ENCODE results near the gene SYTL2.
"Not testable (repeated sequence)": the region's sequence is repeated elsewhere in the genome, so short reads cannot be mapped to it uniquely, and the experiment has no call there.

SYTL2 gene

GRCh38 chr11:85810871-85811611 is at the start of gene SYTL2:
TSS of gene SYTL2 (minus strand) at chr11:85811141. CDS start at chr11:85757725, 53,416 bp downstream.
- DNase-seq, result peak; percentile 57 to 61

GRCh38 chr11:85859541-85859940 is 48.6 kb upstream of the SYTL2 start:
- not testable (repeated sequence) for DNase-seq

GRCh38 chr11:85857098-85857497 is 46.2 kb upstream of the SYTL2 start:
- DNase-seq, result no peak

GRCh38 chr11:85855341-85855656 is 44.4 kb upstream of the SYTL2 start, which contains the start of gene CCDC83:
TSS of gene CCDC83 (plus strand) at chr11:85855383. CDS start at chr11:85865124, 9,741 bp downstream.
- DNase-seq, result no peak

GRCh38 chr11:85854557-85855340 is 43.8 kb upstream of the SYTL2 start:
- peak; percentile 92 to 94 for DNase-seq

- no peak for DNase-seq
Measured at GRCh38 chr11:85854212-85854556, 43.2 kb upstream of the SYTL2 start.

- DNase-seq, result not testable (repeated sequence)
Measured at GRCh38 chr11:85853541-85853940, 42.6 kb upstream of the SYTL2 start.

GRCh38 chr11:85852754-85853153 is 41.8 kb upstream of the SYTL2 start:
- DNase-seq, result not testable (repeated sequence)

- no peak for DNase-seq
Measured at GRCh38 chr11:85848556-85848955, 37.6 kb upstream of the SYTL2 start.

GRCh38 chr11:85848006-85848405 is 37.1 kb upstream of the SYTL2 start:
- no peak for DNase-seq

GRCh38 chr11:85847436-85847835 is 36.5 kb upstream of the SYTL2 start:
- DNase-seq, result no peak

GRCh38 chr11:85845124-85845631 is 34.2 kb upstream of the SYTL2 start:
- DNase-seq, result no peak

- no peak for DNase-seq
Measured at GRCh38 chr11:85844439-85845123, 33.6 kb upstream of the SYTL2 start.

- DNase-seq, result no peak
Measured at GRCh38 chr11:85843929-85844328, 33.0 kb upstream of the SYTL2 start.

- not testable (repeated sequence) for DNase-seq
Measured at GRCh38 chr11:85840932-85841331, 30.0 kb upstream of the SYTL2 start.

GRCh38 chr11:85835729-85836128 is 24.8 kb upstream of the SYTL2 start:
- no peak for DNase-seq

- no peak for DNase-seq
Measured at GRCh38 chr11:85835263-85835662, 24.3 kb upstream of the SYTL2 start.

- no peak for DNase-seq
Measured at GRCh38 chr11:85831050-85831449, 20.1 kb upstream of the SYTL2 start.

- DNase-seq, result no peak
Measured at GRCh38 chr11:85829172-85829571, 18.2 kb upstream of the SYTL2 start.

- DNase-seq, result no peak
Measured at GRCh38 chr11:85828640-85828978, 17.7 kb upstream of the SYTL2 start.

GRCh38 chr11:85827748-85828639 is 17.1 kb upstream of the SYTL2 start:
- no peak for DNase-seq

GRCh38 chr11:85826116-85826855 is 15.3 kb upstream of the SYTL2 start:
- peak; percentile 19 to 23 for DNase-seq

Data from Kasumi-1 (cell line).